WTC11 (cell line): ENCODE results near the gene TFPT. TPM values are rescaled to one million over a fixed set of nuclear protein-coding genes. Genes with fewer than 3 reads are reported as not detected.
"Not testable (repeated sequence)": the region's sequence is repeated elsewhere in the genome, so short reads cannot be mapped to it uniquely, and the experiment has no call there.

Experiments
- ATAC-seq: fragments of 200-7000 bp; cut with Tn5 transposase; 2 replicates; pipeline ENCODE4 v1.10.0; 2021; ENCODE audit warnings: mild to moderate bottlenecking, moderate library complexity
- CTCF ChIA-PET: fragments of 300-600 bp; sonication (Branson Sonifier 250); formaldehyde crosslinking; loops from one replicate; lab custom pipeline; 2021; ENCODE audit warnings: antibody characterized with exemption; lab: Charles Lee
- POLR2A ChIA-PET: fragments of 350-600 bp; sonication (Branson Sonifier 250); formaldehyde crosslinking; loops from one replicate; lab custom pipeline; 2021; ENCODE audit warnings: antibody characterized with exemption; lab: Charles Lee
- DNase-seq: peaks from one replicate; pipeline ENCODE4 v3.0.0; 2021; ENCODE audit warnings: low spot score
- H3K27ac Mint-ChIP-seq: 2 replicates; pipeline ENCODE4 v1.8.0; 2021; ENCODE audit warnings: mixed read lengths
- H3K27me3 Mint-ChIP-seq: 2 replicates; pipeline ENCODE4 v1.8.0; 2021; ENCODE audit warnings: low read depth, mild to moderate bottlenecking, moderate library complexity, mixed read lengths
- H3K36me3 Mint-ChIP-seq: 2 replicates; pipeline ENCODE4 v1.8.0; 2021; ENCODE audit warnings: mixed read lengths
- H3K4me1 Mint-ChIP-seq: 2 replicates; pipeline ENCODE4 v1.8.0; 2022; ENCODE audit warnings: mixed read lengths
- H3K4me3 Mint-ChIP-seq: 2 replicates; pipeline ENCODE4 v1.8.0; 2021; ENCODE audit warnings: mild to moderate bottlenecking, moderate library complexity, mixed read lengths
- H3K9me3 Mint-ChIP-seq: 2 replicates; pipeline ENCODE4 v1.8.0; 2021; ENCODE audit warnings: mixed read lengths
- ARID4B ChIP-seq: sonication (generic); formaldehyde crosslinking; IDR thresholded peaks from 2 replicates; pipeline ENCODE4 v1.8.0; 2023; ENCODE audit warnings: missing genetic modification reagents, mild to moderate bottlenecking, borderline replicate concordance
- CBFB ChIP-seq: sonication (generic); formaldehyde crosslinking; IDR thresholded peaks from 2 replicates; pipeline ENCODE4 v1.8.1; 2022; ENCODE audit warnings: mild to moderate bottlenecking, low read depth, missing genetic modification reagents
- CREB1 ChIP-seq: sonication (generic); formaldehyde crosslinking; IDR thresholded peaks from 2 replicates; pipeline ENCODE4 v1.8.0; 2023; ENCODE audit warnings: mild to moderate bottlenecking, missing genetic modification reagents
- E2F5 ChIP-seq: sonication (generic); formaldehyde crosslinking; IDR thresholded peaks from 2 replicates; pipeline ENCODE4 v1.8.1; 2022; ENCODE audit warnings: mild to moderate bottlenecking, moderate library complexity, missing genetic modification reagents
- ETV6 ChIP-seq: sonication (generic); formaldehyde crosslinking; IDR thresholded peaks from 2 replicates; pipeline ENCODE4 v1.8.1; 2022; ENCODE audit warnings: mild to moderate bottlenecking, missing genetic modification reagents
- FOXP1 ChIP-seq: sonication (generic); formaldehyde crosslinking; IDR thresholded peaks from 2 replicates; pipeline ENCODE4 v1.8.0; 2022; ENCODE audit warnings: missing genetic modification reagents, mild to moderate bottlenecking, moderate library complexity, borderline replicate concordance
- FOXP4 ChIP-seq: sonication (generic); formaldehyde crosslinking; IDR thresholded peaks from 2 replicates; pipeline ENCODE4 v1.8.0; 2022; ENCODE audit warnings: mild to moderate bottlenecking, missing genetic modification reagents
- IRF1 ChIP-seq: sonication (generic); formaldehyde crosslinking; IDR thresholded peaks from 2 replicates; pipeline ENCODE4 v1.8.0; 2023; ENCODE audit warnings: missing genetic modification reagents
- KAT7 ChIP-seq: sonication (generic); formaldehyde crosslinking; IDR thresholded peaks from 2 replicates; pipeline ENCODE4 v1.8.1; 2023; ENCODE audit warnings: missing genetic modification reagents, mild to moderate bottlenecking, borderline replicate concordance
- MAX ChIP-seq: sonication (generic); formaldehyde crosslinking; IDR thresholded peaks from 2 replicates; pipeline ENCODE4 v1.8.0; 2022; ENCODE audit warnings: mild to moderate bottlenecking, missing genetic modification reagents
- NFE2L1 ChIP-seq: sonication (generic); formaldehyde crosslinking; IDR thresholded peaks from 2 replicates; pipeline ENCODE4 v1.8.1; 2023; ENCODE audit warnings: missing genetic modification reagents
- NR2C2 ChIP-seq: sonication (generic); formaldehyde crosslinking; IDR thresholded peaks from 2 replicates; pipeline ENCODE4 v1.8.0; 2022; ENCODE audit warnings: mild to moderate bottlenecking, missing genetic modification reagents
- NR3C1 ChIP-seq: sonication (generic); formaldehyde crosslinking; conservative IDR thresholded peaks from 2 replicates; pipeline ENCODE4 v1.8.1; 2023; ENCODE audit warnings: low read depth, mild to moderate bottlenecking, missing genetic modification reagents
- RELA ChIP-seq: sonication (generic); formaldehyde crosslinking; IDR thresholded peaks from 2 replicates; pipeline ENCODE4 v1.8.1; 2022; ENCODE audit warnings: missing genetic modification reagents, mild to moderate bottlenecking, borderline replicate concordance
- SMAD4 ChIP-seq: sonication (generic); formaldehyde crosslinking; IDR thresholded peaks from 2 replicates; pipeline ENCODE4 v1.8.0; 2022; ENCODE audit warnings: mild to moderate bottlenecking, missing genetic modification reagents
- SP1 ChIP-seq: sonication (generic); formaldehyde crosslinking; conservative IDR thresholded peaks from 2 replicates; pipeline ENCODE4 v1.8.1; 2022; ENCODE audit warnings: missing genetic modification reagents
- TEAD1 ChIP-seq: sonication (generic); formaldehyde crosslinking; IDR thresholded peaks from 2 replicates; pipeline ENCODE4 v1.8.0; 2022; ENCODE audit warnings: mild to moderate bottlenecking, missing genetic modification reagents
- ZBTB21 ChIP-seq: sonication (generic); formaldehyde crosslinking; IDR thresholded peaks from 2 replicates; pipeline ENCODE4 v1.8.1; 2023; ENCODE audit warnings: mild to moderate bottlenecking, missing genetic modification reagents, borderline replicate concordance
- ZBTB43 ChIP-seq: sonication (generic); formaldehyde crosslinking; IDR thresholded peaks from 2 replicates; pipeline ENCODE4 v1.8.1; 2023; ENCODE audit warnings: mild to moderate bottlenecking, missing genetic modification reagents
- ZNF121 ChIP-seq: sonication (generic); formaldehyde crosslinking; IDR thresholded peaks from 2 replicates; pipeline ENCODE4 v1.8.0; 2023; ENCODE audit warnings: missing genetic modification reagents
- ZNF219 ChIP-seq: sonication (generic); formaldehyde crosslinking; IDR thresholded peaks from 2 replicates; pipeline ENCODE4 v1.8.0; 2023; ENCODE audit warnings: missing genetic modification reagents, mild to moderate bottlenecking, borderline replicate concordance
- ZNF281 ChIP-seq: sonication (generic); formaldehyde crosslinking; IDR thresholded peaks from 2 replicates; pipeline ENCODE4 v1.8.0; 2023; ENCODE audit warnings: mild to moderate bottlenecking, missing genetic modification reagents
- ZNF423 ChIP-seq: fragments of 250-450 bp; sonication (Bioruptor Pico); IDR thresholded peaks from 2 replicates; pipeline ENCODE4 v2.1.2; 2022; ENCODE audit warnings: mild to moderate bottlenecking, moderate library complexity
- total RNA-seq: library from RNA; stranded (reverse); gene quantifications from 3 replicates; pipeline ENCODE4 v1.2.3, GENCODE V29; 2021

The TFPT gene
- total RNA-seq, 1 experiment from 2014 or later = 24.6 TPM

GRCh38 chr19:54095859-54096616 is 19.4 kb downstream of the TFPT start:
- H3K9me3 Mint-ChIP-seq, H3K4me1 Mint-ChIP-seq, H3K27ac Mint-ChIP-seq, H3K36me3 Mint-ChIP-seq: not testable (repeated sequence)
- ATAC-seq = peak; percentile 76
- ChIA-PET POLR2A (interaction anchor here (0.6 to 1.3 kb wide), 3 partner anchors 77 to 154 kb away, joined by 3 read pairs; partner anchors contain the start of gene TMC4), CTCF (interaction anchor here (0.6 to 3.9 kb wide), 21 partner anchors 9 to 851 kb away, joined by 3 to 68 read pairs (median 3); partner anchors contain the start of genes CNOT3, NLRP7 and VSTM1)
- Mint-ChIP-seq H3K4me3 (peak overlapping the region; percentile 77), H3K27me3 (peaks cover 34% of the 10 kb centered on the region)
- peak; percentile 60 for DNase-seq
- peak; percentile 93 for TF ChIP-seq FOXP1 (CRISPR knock-in tag)
- TF ChIP-seq KAT7 (CRISPR knock-in tag) = peak; percentile 74; the same call in 1 of the 2 replicates
- peak; percentile 89; the same call in 1 of the 2 replicates for TF ChIP-seq ZBTB43
- 0 out of 2 replicates have a peak, but pooled peaks have one; percentile 28 for TF ChIP-seq ZNF423 (CRISPR knock-in tag)
- TF ChIP-seq CBFB (CRISPR knock-in tag) = 0 out of 2 replicates have a peak, but pooled peaks have one; percentile 36
- TF ChIP-seq RELA = peak; percentile 93; the same call in 1 of the 2 replicates
- TF ChIP-seq ETV6 (CRISPR knock-in tag) = 0 out of 2 replicates have a peak, but pooled peaks have one; percentile 38
- TF ChIP-seq ZBTB21 (CRISPR knock-in tag) = peak; percentile 62; the same call in 1 of the 2 replicates
- 0 out of 2 replicates have a peak, but pooled peaks have one; percentile 86 for TF ChIP-seq NR3C1 (CRISPR knock-in tag)
- TF ChIP-seq CREB1 (CRISPR knock-in tag) = 0 out of 2 replicates have a peak, but pooled peaks have one; percentile 73
- TF ChIP-seq ZNF281 (CRISPR knock-in tag) = 0 out of 2 replicates have a peak, but pooled peaks have one; percentile 25
- TF ChIP-seq ZNF219 (CRISPR knock-in tag) = peak; percentile 89; the same call in 1 of the 2 replicates
- TF ChIP-seq E2F5 (CRISPR knock-in tag) = 0 out of 2 replicates have a peak, but pooled peaks have one; percentile 61
- TF ChIP-seq FOXP4 (CRISPR knock-in tag) = peak; percentile 89
- peak; percentile 84; the same call in 1 of the 2 replicates for TF ChIP-seq ARID4B
- 0 out of 2 replicates have a peak, but pooled peaks have one; percentile 24 for TF ChIP-seq NR2C2
- TF ChIP-seq TEAD1 (CRISPR knock-in tag) = peak; percentile 74; the same call in 1 of the 2 replicates
- peak; percentile 89 for TF ChIP-seq NFE2L1
- peak; percentile 94 for TF ChIP-seq MAX (CRISPR knock-in tag)
- TF ChIP-seq SMAD4 (CRISPR knock-in tag) = peak; percentile 64; the same call in 1 of the 2 replicates
- TF ChIP-seq SP1 (CRISPR knock-in tag) = peak; percentile 44; the same call in 1 of the 2 replicates
- TF ChIP-seq ZNF121 (CRISPR knock-in tag) = peak; percentile 63; the same call in 1 of the 2 replicates
- peak; percentile 73; the same call in 1 of the 2 replicates for TF ChIP-seq IRF1 (CRISPR knock-in tag)
